ENCODE measurements around the gene IFI27L1. TPM values are rescaled to one million over a fixed set of nuclear protein-coding genes. Genes with fewer than 3 reads are reported as not detected.

The IFI27L1 gene
- total RNA-seq, 1 donor from 2014 or later, result 27.7 TPM

- Mint-ChIP-seq H3K4me1 (ENCODE audit: low read depth) (peaks cover 16% of the 10 kb centered on the region), H3K4me3 (ENCODE audit: low read depth) (no peak overlapping the region), H3K27me3 (ENCODE audit: low read depth) (peaks cover 5% of the 10 kb centered on the region), H3K36me3 (ENCODE audit: low read depth) (no peaks in the 10 kb centered on the region), H3K27ac (no peak overlapping the region), H3K9me3 (no peaks in the 10 kb centered on the region)
- DNase-seq (ENCODE audit: low spot score), result no peak
- intact Hi-C loops (cut with micrococcal nuclease), result no loop called here
These were observed 45.7 kb downstream of the IFI27L1 start for GRCh38 chr14:94126800-94127199.

GRCh38 chr14:94127330-94127729 lies 46.2 kb downstream of the IFI27L1 start:
- Mint-ChIP-seq H3K4me1 (ENCODE audit: low read depth) (peaks cover 19% of the 10 kb centered on the region), H3K36me3 (ENCODE audit: low read depth) (no peaks in the 10 kb centered on the region), H3K9me3 (no peaks in the 10 kb centered on the region), H3K4me3 (ENCODE audit: low read depth) (peak overlapping the region; percentile 81), H3K27ac (no peak overlapping the region), H3K27me3 (ENCODE audit: low read depth) (peaks cover 9% of the 10 kb centered on the region)
- DNase-seq (ENCODE audit: low spot score), result no peak
- intact Hi-C loops (cut with micrococcal nuclease), result no loop called here

- no peak for DNase-seq (ENCODE audit: low spot score)
- no peaks in the 10 kb centered on the region for H3K9me3 Mint-ChIP-seq
- peaks cover 11% of the 10 kb centered on the region for H3K27me3 Mint-ChIP-seq (ENCODE audit: low read depth)
- peaks cover 19% of the 10 kb centered on the region for H3K4me1 Mint-ChIP-seq (ENCODE audit: low read depth)
- H3K36me3 Mint-ChIP-seq (ENCODE audit: low read depth), result no peaks in the 10 kb centered on the region
- H3K27ac Mint-ChIP-seq, result peak overlapping the region; percentile 82
- H3K4me3 Mint-ChIP-seq (ENCODE audit: low read depth), result peak overlapping the region; percentile 81
- intact Hi-C loops (cut with micrococcal nuclease), result no loop called here
These were observed 47.2 kb downstream of the IFI27L1 start for GRCh38 chr14:94128216-94128839.

- Mint-ChIP-seq H3K4me1 (ENCODE audit: low read depth) (peaks cover 19% of the 10 kb centered on the region), H3K27me3 (ENCODE audit: low read depth) (peaks cover 17% of the 10 kb centered on the region), H3K4me3 (ENCODE audit: low read depth) (peak within 1 kb of the TSS; percentile 81), H3K27ac (peak within 1 kb of the TSS; percentile 82), H3K36me3 (ENCODE audit: low read depth) (no peaks in the 10 kb centered on the region), H3K9me3 (no peaks in the 10 kb centered on the region)
- peak; percentile 58 for DNase-seq (ENCODE audit: low spot score)
- intact Hi-C loops (cut with micrococcal nuclease), result no loop called here
These were observed 48.1 kb downstream of the IFI27L1 start, which contains the start of gene IFI27L2 for GRCh38 chr14:94129111-94129757. IFI27L2 (minus strand) TSS chr14:94129604; CDS start chr14:94129564, 40 bp downstream.

GRCh38 chr14:94129758-94130414 lies 48.8 kb downstream of the IFI27L1 start:
- H3K9me3 Mint-ChIP-seq, result peaks cover 4% of the 10 kb centered on the region
- H3K36me3 Mint-ChIP-seq (ENCODE audit: low read depth), result no peaks in the 10 kb centered on the region
- H3K4me3 Mint-ChIP-seq (ENCODE audit: low read depth), result peak overlapping the region; percentile 81
- intact Hi-C loops (cut with micrococcal nuclease), result loop anchor here (1.0 to 2.0 kb wide), 2 partner anchors 49 to 191 kb away; partner anchors contain the start of genes DDX24 and IFI27L1
- peaks cover 19% of the 10 kb centered on the region for H3K4me1 Mint-ChIP-seq (ENCODE audit: low read depth)
- DNase-seq (ENCODE audit: low spot score), result peak; percentile 21
- H3K27ac Mint-ChIP-seq, result no peak overlapping the region
- peaks cover 20% of the 10 kb centered on the region for H3K27me3 Mint-ChIP-seq (ENCODE audit: low read depth)

- Mint-ChIP-seq H3K9me3 (peaks cover 14% of the 10 kb centered on the region), H3K36me3 (ENCODE audit: low read depth) (no peaks in the 10 kb centered on the region), H3K4me3 (ENCODE audit: low read depth) (no peak overlapping the region), H3K4me1 (ENCODE audit: low read depth) (peaks cover 22% of the 10 kb centered on the region), H3K27ac (no peak overlapping the region), H3K27me3 (ENCODE audit: low read depth) (peaks cover 32% of the 10 kb centered on the region)
- peak; percentile 50 for DNase-seq (ENCODE audit: low spot score)
- intact Hi-C loops (cut with micrococcal nuclease), result loop anchor here (1.0 kb wide), 1 partner anchor 48 kb away; no protein-coding TSS in a partner anchor
These were observed 51.3 kb downstream of the IFI27L1 start for GRCh38 chr14:94132285-94132887.

GRCh38 chr14:94135476-94135875 lies 54.4 kb downstream of the IFI27L1 start:
- H3K36me3 Mint-ChIP-seq (ENCODE audit: low read depth), result no peaks in the 10 kb centered on the region
- no peak overlapping the region for H3K27ac Mint-ChIP-seq
- H3K4me3 Mint-ChIP-seq (ENCODE audit: low read depth), result no peak overlapping the region
- DNase-seq (ENCODE audit: low spot score), result no peak
- peaks cover 14% of the 10 kb centered on the region for H3K9me3 Mint-ChIP-seq
- peaks cover 6% of the 10 kb centered on the region for H3K4me1 Mint-ChIP-seq (ENCODE audit: low read depth)
- peaks cover 35% of the 10 kb centered on the region for H3K27me3 Mint-ChIP-seq (ENCODE audit: low read depth)
- intact Hi-C loops (cut with micrococcal nuclease), result no loop called here

GRCh38 chr14:94136575-94137331 lies 55.6 kb downstream of the IFI27L1 start:
- Mint-ChIP-seq H3K9me3 (peaks cover 14% of the 10 kb centered on the region), H3K4me1 (ENCODE audit: low read depth) (peaks cover 6% of the 10 kb centered on the region), H3K27me3 (ENCODE audit: low read depth) (peaks cover 31% of the 10 kb centered on the region), H3K27ac (no peak overlapping the region), H3K4me3 (ENCODE audit: low read depth) (no peak overlapping the region), H3K36me3 (ENCODE audit: low read depth) (no peaks in the 10 kb centered on the region)
- peak; percentile 75 for DNase-seq (ENCODE audit: low spot score)
- intact Hi-C loops (cut with micrococcal nuclease), result loop anchor here (1.0 to 2.0 kb wide), 3 partner anchors 44 to 100 kb away; partner anchors contain the start of genes DDX24 and IFI27L1

GRCh38 chr14:94138251-94138650 lies 57.1 kb downstream of the IFI27L1 start:
- intact Hi-C loops (cut with micrococcal nuclease), result no loop called here
- Mint-ChIP-seq H3K27ac (no peak overlapping the region), H3K36me3 (ENCODE audit: low read depth) (no peaks in the 10 kb centered on the region), H3K27me3 (ENCODE audit: low read depth) (peaks cover 25% of the 10 kb centered on the region), H3K9me3 (peaks cover 14% of the 10 kb centered on the region), H3K4me3 (ENCODE audit: low read depth) (no peak overlapping the region), H3K4me1 (ENCODE audit: low read depth) (peaks cover 4% of the 10 kb centered on the region)
- no peak for DNase-seq (ENCODE audit: low spot score)

- Mint-ChIP-seq H3K4me3 (ENCODE audit: low read depth) (no peak overlapping the region), H3K27me3 (ENCODE audit: low read depth) (peaks cover 20% of the 10 kb centered on the region), H3K9me3 (peaks cover 14% of the 10 kb centered on the region), H3K4me1 (ENCODE audit: low read depth) (peaks cover 4% of the 10 kb centered on the region), H3K27ac (no peak overlapping the region), H3K36me3 (ENCODE audit: low read depth) (no peaks in the 10 kb centered on the region)
- no peak for DNase-seq (ENCODE audit: low spot score)
- intact Hi-C loops (cut with micrococcal nuclease), result no loop called here
These were observed 57.9 kb downstream of the IFI27L1 start for GRCh38 chr14:94139006-94139405.

- Mint-ChIP-seq H3K27me3 (ENCODE audit: low read depth) (peaks cover 19% of the 10 kb centered on the region), H3K36me3 (ENCODE audit: low read depth) (no peaks in the 10 kb centered on the region), H3K9me3 (peaks cover 14% of the 10 kb centered on the region), H3K4me1 (ENCODE audit: low read depth) (peaks cover 5% of the 10 kb centered on the region), H3K4me3 (ENCODE audit: low read depth) (no peak overlapping the region), H3K27ac (no peak overlapping the region)
- no peak for DNase-seq (ENCODE audit: low spot score)
- intact Hi-C loops (cut with micrococcal nuclease), result no loop called here
These were observed 58.3 kb downstream of the IFI27L1 start for GRCh38 chr14:94139421-94139820.

- no peaks in the 10 kb centered on the region for H3K36me3 Mint-ChIP-seq (ENCODE audit: low read depth)
- peaks cover 13% of the 10 kb centered on the region for H3K4me1 Mint-ChIP-seq (ENCODE audit: low read depth)
- no peak for DNase-seq (ENCODE audit: low spot score)
- no peak overlapping the region for H3K4me3 Mint-ChIP-seq (ENCODE audit: low read depth)
- no peaks in the 10 kb centered on the region for H3K9me3 Mint-ChIP-seq
- peaks cover 5% of the 10 kb centered on the region for H3K27me3 Mint-ChIP-seq (ENCODE audit: low read depth)
- no peak overlapping the region for H3K27ac Mint-ChIP-seq
- intact Hi-C loops (cut with micrococcal nuclease), result no loop called here
These were observed 61.1 kb downstream of the IFI27L1 start for GRCh38 chr14:94142247-94142646.
